Prostate gland (tissue), 2 donors: Measurements from ENCODE around the gene MBD2.

Experiments used
- CTCF ChIP-seq, 4 experiments: fragments of 200-600 bp in 2 of 4; fragments of 450-650 bp in 2 of 4; sonication (generic) in 2 of 4; IDR thresholded peaks; 1 replicate in 3 of 4; 2 replicates in 1 of 4; pipeline ENCODE4 v1.5.1; 2016 to 2019; ENCODE audit warnings: antibody characterized with exemption in 4 of 4, mild to moderate bottlenecking in 2 of 4, moderate library complexity in 2 of 4
- POLR2A ChIP-seq: fragments of 450-650 bp; IDR thresholded peaks from one replicate; pipeline ENCODE4 v1.6.1; 2016; ENCODE audit warnings: antibody characterized with exemption, mild to moderate bottlenecking
- POLR2AphosphoS5 ChIP-seq: sonication (generic); formaldehyde crosslinking; IDR thresholded peaks from one replicate; pipeline ENCODE4 v1.6.1; 2017; ENCODE audit warnings: antibody characterized with exemption

DNA sequence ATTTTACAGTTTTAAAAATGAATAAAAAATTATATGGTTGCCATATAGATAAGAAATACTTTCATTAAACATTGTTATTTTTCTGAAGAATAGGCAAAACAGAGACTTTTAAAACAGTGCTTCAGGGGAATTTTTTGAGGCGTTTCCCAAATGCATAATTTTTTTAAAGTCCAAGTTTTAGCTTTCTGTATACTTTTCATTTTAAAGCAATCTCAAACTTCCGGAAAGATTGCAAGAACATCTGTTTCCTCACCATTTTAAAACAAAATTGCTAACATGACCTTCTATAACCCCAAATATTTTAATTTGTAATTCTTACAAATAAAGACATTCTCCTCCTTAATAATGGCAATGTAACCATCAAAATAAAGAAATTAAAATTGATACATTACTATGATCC is 15.1 kb upstream of the MBD2 start:
- TF ChIP-seq POLR2AphosphoS5 (no peak), CTCF (IDR thresholded peaks at IDR 0.05) (no peak), POLR2A (no peak)
